HFF-Myc (cell line): ENCODE data around the gene DUSP16.

Source experiments
- DNase-seq: peaks from one replicate; pipeline ENCODE4 v3.0.0-alpha.2; 2011; ENCODE audit warnings: low read depth; ENCODE audit errors: extremely low read depth
- H3K4me3 ChIP-seq: replicated peaks from 2 replicates; pipeline ENCODE4 v1.5.1; 2011; ENCODE audit warnings: low read depth, mild to moderate bottlenecking, control low read depth, low read length
- TF ChIP-seq, protein P1 (sequence below): IDR thresholded peaks from 2 replicates; pipeline ENCODE4 v1.5.1; 2012; ENCODE audit warnings: mild to moderate bottlenecking, low read depth, low read length, control low read depth; ENCODE audit errors: missing control alignments

The DUSP16 gene

DNA sequence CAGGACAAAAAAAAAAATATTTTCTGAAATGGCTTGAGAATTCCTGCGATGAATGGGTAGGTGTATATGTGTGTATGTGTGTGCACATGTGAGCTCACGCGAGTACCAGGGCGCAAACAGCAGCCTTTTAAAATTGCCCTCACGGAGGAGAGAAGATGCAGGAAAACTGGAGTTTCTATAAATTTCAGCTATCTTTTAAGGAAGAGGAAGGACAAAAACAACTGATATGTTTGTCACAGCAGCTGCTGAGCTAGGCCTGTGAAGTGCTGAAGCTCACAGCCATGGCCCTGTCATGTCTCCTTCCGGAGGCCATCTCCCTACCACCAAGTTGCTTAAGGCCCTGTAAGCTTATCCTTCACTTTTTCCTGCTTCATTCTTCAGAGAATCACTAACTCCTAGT lies 40.8 kb downstream of the DUSP16 start:
- TF ChIP-seq, protein P1, sequence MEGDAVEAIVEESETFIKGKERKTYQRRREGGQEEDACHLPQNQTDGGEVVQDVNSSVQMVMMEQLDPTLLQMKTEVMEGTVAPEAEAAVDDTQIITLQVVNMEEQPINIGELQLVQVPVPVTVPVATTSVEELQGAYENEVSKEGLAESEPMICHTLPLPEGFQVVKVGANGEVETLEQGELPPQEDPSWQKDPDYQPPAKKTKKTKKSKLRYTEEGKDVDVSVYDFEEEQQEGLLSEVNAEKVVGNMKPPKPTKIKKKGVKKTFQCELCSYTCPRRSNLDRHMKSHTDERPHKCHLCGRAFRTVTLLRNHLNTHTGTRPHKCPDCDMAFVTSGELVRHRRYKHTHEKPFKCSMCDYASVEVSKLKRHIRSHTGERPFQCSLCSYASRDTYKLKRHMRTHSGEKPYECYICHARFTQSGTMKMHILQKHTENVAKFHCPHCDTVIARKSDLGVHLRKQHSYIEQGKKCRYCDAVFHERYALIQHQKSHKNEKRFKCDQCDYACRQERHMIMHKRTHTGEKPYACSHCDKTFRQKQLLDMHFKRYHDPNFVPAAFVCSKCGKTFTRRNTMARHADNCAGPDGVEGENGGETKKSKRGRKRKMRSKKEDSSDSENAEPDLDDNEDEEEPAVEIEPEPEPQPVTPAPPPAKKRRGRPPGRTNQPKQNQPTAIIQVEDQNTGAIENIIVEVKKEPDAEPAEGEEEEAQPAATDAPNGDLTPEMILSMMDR = no peak
- no peak for DNase-seq
- no peak overlapping the region for H3K4me3 ChIP-seq

DNA sequence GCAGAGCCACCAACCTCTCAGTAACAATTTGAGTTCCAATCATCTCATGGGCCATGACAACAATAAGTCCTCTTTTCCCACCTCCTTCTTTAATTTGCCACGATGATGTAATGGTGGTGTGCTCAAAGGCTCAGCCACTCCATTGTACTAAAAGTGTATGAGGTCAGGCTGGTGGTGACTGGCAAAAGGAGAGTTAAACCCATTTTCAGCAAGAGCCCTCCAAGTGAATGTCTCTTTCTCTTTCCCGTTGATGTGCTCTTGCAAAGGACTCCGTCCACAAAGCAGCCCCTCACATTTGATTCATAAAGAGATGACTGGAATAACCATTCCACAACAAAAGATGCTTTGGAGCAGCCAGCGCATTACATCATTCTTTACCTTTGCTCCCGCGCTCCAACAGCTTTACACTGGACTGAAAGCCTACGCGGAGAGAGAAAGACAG lies 41.6 kb downstream of the DUSP16 start:
- H3K4me3 ChIP-seq = no peak overlapping the region
- TF ChIP-seq, protein P1 = no peak
- no peak for DNase-seq

DNA sequence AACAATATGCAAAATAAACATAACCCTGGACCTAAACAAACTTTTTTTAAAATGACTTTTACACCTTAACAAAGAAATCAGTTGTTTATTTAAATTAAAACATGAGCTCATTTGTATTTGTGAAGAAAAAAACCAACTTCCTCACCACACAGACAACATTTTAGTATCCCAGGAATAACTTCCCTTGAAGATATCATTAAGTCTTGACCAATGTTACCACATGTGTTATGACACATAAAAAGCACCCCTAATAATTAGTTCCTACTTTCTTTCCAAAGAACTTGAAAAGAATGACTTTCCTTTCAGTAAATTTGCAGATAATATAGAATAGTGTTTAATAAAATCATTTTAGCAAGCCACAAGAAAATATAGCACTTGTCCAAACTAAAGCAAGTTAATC lies 42.4 kb downstream of the DUSP16 start:
- TF ChIP-seq, protein P1 = no peak
- no peak for DNase-seq
- no peak overlapping the region for H3K4me3 ChIP-seq

DNA sequence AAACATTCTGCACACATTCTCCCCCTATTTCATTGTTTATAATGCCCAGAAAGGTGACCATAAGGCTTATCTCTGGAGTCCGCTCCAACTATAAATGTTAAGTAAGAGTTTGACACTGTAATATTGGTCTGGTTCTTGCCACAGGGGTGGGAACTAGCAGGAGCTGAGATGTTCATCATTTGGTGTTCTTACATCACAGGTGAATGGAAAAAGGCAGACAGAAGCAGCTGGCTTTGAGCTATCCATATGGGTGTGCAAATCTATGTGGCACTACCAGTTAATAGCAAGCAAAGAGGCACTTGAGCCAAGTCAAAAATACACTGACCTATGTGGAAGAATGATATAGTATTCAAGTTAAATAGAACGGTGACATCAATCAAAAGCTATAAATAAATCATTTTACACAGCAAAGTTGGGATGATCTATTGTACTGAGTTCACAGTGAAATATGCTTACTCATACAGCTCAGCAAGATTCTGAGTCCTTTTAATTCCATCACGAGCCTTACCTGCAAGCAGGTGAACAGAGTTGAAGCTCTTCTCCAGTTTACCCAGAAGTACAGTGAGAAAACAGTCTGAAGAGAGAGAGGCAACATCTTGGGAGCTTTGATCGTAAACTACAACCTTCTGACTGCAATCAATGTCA lies 43.2 kb downstream of the DUSP16 start:
- no peak overlapping the region for H3K4me3 ChIP-seq
- DNase-seq = no peak
- TF ChIP-seq, protein P1 = no peak

DNA sequence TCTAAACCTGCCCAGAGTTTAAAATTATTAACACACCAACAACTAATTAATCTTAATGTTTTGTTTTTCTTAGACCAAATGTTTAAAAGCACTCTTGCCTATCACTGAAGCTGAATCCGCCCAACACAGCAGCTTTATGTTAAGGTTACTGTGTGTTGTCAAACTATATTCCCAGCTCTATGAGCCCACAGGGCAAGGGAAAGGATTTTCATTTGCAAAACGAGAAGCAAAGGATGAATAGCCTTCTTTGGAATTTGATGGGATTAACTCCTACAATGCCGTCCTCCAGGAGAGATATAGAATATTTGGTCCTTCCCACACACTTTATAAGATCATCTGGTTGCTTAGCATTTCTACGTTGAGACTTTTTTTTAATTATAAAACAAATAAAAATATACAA lies 43.7 kb downstream of the DUSP16 start:
- TF ChIP-seq, protein P1 = no peak
- DNase-seq = no peak
- no peak overlapping the region for H3K4me3 ChIP-seq

DNA sequence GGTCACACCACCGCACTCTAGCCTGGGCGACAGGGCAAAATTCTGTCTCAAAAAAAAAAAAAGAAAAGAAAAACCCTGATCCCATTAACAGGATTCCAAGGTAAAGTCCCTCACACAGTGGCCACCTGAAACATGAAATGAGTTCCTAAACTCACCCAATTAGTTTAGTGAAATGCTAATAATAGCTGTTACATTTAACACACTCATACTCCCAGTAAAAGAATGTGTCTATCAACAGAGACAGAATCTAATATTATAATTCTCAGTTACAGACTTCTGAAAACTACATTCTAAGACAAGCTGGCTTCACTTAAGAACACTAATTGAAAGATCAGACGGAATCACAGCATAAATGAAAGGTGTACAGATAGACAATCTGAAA lies 44.2 kb downstream of the DUSP16 start:
- TF ChIP-seq, protein P1 = no peak
- H3K4me3 ChIP-seq = no peak overlapping the region
- no peak for DNase-seq
